NCI-H446 treated with DMSO at 0.1 percent for 48 hours (cell line): Measurements from ENCODE around the gene CCDC102B.
A peak's percentile ranks its signal among the peaks of the same experiment; 100 is the strongest.
"Not testable (repeated sequence)": the region's sequence is repeated elsewhere in the genome, so short reads cannot be mapped to it uniquely, and the experiment has no call there.

Experiments
- DNase-seq: peaks from one replicate; lab custom pipeline; 2025; lab: John Stamatoyannopoulos, UW

The CCDC102B gene

DNA sequence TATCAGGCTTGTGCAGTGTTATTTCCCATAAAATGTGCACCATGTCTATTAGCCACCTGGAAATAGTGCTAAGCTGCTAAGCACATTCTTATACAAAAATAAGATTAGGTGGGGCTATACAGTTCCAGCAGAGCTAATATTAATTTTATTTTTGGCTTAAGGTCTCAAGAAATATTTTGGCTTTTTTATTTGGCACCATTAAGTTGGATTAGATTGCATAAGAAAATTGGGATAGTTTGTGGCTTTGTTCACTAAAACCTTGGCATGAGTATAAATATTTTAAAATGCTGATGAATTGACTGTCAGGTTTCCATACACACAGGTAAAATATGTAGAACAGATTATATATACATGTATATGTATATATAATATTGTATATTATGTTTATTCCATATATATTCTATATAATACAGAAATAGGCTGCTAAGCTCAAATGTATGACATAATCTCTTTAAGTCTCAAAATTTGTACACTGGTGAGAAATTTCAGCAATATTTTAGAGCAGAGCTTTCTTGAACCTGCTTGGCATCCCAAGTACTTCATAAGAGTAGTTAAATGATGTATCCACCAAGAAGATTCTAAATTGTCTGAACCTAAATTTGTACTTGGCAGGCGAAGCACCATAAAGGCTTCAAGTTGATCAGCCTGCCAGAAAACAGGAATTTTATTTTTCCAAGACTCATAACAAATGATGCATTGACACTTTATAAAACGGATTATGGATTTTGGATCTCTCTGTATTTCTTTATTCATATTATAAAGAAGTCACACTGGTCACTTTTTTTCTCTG is 32.6 kb downstream of the CCDC102B start:
- DNase-seq: peak; percentile 44

DNA sequence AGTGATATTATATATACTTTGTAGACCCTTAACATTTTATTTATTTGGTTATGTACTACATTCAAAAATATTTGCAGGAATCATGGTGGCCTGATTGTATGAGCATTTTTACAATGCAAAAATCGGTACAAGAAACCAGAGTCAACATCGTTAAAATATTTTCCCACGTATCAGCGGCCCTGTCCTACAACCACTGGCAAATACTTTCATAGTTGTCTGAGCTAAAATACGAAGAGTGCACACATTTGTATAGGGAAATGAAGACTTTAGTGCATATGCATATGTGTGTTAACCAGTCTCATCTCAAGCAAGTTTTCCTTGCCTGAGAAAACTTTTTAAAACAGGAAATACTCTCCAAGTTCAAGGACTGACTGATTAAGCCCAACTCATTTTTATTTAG is 35.9 kb downstream of the CCDC102B start:
- no peak for DNase-seq

DNA sequence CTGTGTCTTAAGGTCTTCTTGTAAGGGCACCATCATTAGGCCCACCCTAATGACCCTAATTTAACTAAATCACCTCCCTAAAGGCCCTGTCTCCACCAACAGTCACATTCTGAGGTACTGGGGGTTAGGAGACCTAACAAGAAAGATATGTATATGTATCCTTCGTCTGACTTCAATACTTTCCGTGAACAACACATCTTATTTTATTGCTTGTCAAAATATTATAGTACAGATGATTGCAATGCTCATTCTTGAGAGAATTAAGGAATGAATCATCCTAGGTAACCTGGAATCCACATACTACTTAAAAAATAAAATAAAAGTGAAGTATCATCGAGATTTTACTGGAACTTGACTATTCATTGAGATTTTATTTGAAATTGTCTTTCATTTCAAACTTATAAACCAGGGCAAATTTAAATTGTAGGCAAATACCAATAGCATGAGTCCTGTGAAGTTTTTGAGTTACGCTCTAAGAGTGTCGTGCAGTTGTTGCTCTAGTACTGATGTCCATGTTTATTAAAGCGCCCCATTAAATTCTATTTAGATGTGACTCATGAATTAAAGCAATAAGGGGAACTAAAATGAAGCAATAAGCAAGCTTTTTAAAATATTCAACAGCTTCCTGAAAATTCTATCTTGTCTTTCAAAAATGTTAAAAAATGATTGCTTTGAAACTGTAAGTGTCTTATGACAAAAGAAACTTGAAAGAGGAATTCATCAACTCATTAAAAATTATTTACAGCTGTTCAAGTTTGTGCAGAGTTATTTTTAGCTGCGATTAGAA is 40.0 kb downstream of the CCDC102B start:
- no peak for DNase-seq

DNA sequence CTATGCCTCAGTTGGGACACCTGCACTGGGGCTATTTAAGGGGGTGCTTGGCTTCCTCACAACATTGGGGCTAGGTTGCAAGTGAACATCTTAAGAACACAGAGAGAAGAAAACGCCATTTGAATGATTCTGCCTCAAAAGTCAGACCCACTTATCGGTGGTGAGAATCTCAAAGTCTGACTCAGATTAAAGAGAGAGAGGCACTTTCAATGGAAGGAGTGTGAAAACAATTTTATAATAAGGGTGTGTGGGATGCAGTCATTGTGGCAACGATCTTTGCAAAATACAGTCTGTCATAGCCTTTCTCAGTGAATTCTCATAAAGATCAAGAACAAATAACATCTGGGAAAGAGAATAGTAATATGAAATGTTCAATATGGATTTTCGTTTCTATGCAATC is 41.8 kb downstream of the CCDC102B start:
- no peak for DNase-seq

DNA sequence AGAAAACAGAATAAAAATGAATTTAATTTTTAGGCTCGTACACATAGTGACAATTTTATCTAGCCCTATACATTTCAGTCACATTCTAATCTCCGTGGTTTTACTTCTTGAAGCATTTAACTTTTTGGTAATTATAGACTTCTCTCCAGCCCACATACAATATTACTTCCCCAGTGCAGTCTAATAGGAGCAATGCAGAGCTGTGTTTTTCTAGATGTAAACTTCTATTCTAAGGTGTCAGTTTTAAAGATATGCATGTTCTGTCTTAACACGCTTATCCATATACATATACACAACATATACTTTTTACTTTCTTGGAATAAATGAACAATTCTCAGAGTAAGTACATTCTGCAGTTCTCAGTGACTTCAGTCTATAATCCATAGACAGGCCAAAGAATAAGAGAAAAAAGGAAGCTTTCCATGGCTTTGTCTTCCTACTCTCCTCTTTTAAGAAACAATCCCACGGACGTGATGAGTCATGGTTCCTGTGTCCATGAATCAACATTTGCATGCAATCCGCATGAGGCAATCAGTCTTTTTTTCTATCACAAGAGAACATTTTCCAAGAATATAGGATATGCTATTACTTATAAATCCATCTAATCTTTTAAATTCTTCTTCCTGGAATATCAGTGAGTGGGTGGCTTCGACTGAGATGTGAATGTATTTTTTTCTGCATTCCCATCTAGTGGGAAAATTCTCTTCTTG is 42.8 kb downstream of the CCDC102B start:
- DNase-seq: no peak

DNA sequence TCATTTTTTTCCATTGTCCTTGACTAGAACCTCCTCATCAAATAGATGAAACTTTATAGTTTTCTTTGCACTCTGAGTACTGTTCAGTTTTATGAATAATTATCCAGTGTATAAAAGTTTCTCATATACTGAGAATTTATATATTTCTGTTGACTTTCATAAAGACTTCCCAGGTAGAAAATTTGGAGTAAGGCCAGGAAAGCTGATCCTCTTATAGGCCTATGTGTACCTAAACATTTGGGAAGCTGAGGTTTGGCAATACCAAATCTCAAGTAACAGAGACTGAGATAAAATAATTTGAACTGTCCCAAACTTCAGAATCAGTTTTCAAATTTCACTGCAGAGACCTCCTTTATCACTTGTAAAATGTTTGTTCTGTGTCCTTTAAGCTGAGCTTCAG is 43.4 kb downstream of the CCDC102B start:
- DNase-seq: no peak

DNA sequence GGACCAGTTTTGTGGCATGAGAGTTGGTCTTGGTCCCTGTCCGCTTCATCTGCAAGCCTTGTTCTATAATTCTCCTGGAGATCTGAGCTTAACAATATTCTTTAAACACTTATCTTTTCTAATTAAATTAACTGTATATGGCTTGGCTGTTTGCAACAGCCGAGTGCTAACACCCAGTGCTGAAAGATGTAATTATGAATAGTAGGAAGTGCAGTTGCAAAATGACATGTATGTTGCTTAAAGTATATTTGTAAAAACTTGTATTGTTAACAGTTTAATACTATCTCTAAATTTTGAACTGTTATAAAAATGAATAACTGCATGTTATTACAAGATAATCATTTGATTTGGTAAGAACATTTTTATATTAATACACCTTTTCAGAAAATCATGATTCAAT is 45.1 kb downstream of the CCDC102B start:
- no peak for DNase-seq

DNA sequence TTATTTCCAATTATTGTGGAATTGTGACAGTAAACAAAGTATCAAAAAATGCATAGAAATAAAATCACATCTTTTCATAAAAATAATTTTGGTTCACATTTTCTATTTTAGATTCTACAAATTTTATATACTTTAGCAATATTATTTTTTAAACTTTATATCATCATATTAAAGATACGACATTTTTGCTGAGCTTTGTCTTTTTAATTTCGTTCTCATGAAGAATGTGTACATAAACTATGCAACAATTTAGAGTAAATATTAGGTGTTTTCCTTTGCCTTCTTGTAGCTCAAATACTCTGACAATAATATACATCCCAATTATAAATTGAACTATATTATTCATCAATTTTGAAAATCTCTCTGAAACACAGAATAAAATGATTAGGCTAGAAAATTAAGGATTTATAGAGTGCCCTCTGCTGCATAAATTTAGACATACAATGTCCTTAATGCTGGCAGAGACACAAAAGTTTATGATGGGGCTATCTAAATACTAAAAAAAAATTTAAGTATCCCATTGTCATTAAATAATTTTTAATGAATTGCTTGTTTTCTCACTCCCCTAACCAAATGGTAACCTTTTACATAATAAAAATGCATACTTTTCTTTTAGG is 45.7 kb downstream of the CCDC102B start:
- no peak for DNase-seq

DNA sequence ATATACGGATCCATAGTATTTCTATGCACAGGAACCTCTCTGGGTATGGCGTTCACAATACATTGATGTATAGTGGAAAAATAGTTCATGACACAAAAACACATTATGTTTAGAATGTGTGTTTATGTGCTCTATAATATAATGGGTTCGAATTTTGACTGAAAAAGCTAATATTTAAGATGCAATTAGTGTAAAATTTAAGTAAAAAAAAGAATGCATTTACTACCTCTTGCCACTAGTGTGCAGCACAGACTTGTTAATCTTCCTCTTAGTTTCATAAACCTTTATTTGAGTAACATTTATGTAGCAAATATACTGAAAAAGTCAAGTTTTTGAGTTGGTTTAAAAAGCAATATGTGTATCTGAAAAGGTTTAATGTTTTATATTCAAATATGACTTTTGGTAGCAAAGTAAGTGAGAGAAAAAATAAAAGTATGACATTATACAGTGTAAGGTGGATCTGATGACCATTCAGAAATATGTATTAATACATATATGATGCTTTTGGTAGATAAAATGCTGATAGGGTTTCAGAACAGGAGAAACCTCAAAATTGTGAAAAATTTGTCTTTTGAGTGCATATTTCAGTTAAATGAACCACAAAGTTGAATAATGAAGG is 49.4 kb downstream of the CCDC102B start:
- no peak for DNase-seq

DNA sequence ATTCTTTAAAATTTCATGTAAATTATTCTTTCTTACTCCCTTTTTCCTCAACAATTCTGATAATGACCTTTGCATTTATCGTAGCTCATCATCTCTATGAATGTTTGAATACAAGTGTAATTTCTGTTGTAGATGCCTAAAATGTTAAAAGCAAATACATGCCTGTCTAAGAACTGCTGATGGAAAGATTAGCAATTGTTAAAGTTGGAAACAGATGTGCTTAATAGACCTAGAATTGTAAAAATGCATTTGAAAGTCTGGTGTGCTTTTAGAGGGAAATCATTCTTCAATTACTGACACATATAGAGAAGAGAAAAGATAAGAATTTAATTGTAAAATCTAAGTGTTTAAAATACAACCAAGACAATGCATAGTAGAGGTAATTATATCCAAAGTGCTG is 50.4 kb downstream of the CCDC102B start:
- no peak for DNase-seq

DNA sequence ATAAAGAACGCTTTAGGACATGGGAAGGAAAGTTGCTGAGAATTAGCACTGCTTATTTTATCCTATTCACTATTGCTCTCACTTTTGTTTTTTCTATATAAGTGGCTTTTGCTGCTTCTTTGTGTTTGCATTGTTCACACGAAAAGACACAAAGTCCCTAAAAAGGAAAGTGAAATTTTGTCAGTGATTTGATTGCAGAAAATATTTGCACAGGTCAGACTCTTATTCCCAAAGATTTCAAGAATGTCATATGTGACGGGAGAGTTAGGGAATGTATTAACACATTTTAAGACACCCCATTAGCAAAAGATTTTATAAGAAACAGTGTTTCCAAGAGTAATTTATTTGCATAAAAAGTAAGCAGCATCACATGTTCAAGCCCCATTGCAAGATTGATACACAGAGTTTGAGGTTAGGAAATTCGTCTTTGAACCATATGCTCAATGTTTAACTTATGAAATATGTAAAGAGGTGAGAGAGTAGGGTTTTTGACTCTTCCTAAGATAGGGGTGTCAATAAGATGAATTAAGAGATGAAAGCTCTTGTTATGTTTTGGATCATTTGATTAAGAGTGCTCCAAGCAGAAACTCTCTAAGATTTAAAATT is 57.0 kb downstream of the CCDC102B start:
- DNase-seq: no peak

DNA sequence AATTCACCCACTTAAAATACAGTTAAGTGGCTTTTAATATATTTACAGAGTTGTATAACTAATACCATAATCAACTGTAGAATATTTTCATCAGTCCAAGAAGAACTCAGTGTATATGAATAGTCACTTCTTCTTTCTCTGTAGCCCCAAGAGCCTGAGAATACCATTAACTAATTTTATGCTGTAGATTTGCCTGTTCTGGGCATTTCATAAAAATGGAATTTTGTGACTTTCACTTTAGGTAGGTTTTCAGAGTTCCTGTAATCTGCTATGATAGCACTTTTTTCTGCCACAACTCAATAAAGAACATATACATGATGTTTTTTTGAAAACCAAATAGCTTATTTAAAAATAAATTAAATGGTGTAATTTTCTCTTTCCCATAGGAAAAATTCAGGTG is 57.6 kb downstream of the CCDC102B start:
- no peak for DNase-seq

DNA sequence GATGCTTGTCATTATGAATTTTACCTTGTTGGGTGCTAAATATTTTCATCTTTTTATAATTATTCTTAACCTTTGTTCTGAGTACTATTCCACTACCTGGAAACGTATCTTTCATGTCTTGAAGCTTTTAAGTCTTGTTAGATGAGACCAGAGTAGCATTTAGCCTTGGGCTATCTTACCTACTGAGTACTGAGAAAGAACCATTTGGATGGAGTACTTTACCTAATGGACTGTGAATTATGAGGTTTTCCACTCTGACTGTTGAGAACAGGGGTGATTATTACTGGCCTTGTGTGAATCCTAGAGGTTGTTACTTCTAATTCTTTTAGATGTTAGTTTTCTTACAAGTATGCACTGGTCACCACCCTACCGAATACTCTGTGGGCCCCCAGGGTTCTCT is 63.5 kb downstream of the CCDC102B start:
- no peak for DNase-seq

DNA sequence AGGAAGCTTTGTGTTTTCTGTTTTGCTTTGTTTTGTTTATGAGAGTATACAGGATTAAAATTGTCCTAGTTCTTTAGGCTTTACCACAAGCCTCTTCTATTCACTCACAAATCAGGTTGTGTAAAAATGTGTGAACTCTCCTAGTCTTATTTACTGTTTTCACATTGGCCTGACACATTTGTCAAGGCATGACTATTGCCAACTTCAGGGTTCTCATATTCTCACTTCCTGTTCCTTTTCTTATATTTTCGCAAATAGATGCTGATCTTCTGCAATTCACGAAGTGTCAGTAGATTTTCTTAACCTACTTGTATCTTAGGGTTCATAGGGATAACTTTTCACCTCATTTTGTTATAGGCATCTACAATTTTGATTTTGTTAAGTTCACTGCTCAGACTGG is 67.1 kb downstream of the CCDC102B start:
- DNase-seq: no peak

DNA sequence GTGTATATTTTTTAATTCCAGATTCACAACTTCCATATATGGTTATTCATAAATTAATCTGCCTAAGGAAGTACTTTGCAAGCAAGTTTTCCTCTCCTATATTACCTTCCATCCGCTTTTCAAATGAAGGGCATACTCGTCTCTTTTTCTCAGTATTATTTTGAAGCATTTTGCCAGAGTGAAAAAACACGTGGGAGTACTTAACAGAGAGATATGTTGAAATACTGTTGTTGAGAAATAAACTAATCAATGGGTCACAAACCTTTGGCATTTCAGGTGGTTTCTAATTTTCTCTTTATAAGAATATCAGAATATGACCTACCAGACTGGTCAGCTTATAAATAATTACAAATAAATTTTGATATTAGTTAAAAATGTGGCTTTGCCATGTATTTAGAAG is 67.6 kb downstream of the CCDC102B start:
- no peak for DNase-seq

DNA sequence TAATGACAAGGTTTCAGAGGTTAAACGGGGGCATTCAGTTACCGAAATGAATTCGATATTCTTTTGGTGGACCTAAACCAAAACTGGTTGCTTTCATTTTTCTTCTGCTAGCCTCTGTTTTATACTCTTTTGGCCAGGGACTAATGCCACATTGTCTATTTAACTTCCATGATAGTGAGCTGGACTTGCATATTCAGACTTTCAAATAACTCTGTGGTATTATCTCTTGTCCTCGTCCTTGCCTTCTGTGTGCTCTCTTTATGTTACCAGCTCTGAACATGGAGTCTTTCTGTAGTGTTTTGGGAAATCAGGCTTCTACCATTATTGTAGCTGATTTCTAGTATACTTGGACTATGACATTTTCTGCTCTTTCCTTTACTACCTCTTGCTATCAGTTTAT is 75.1 kb downstream of the CCDC102B start:
- no peak for DNase-seq

DNA sequence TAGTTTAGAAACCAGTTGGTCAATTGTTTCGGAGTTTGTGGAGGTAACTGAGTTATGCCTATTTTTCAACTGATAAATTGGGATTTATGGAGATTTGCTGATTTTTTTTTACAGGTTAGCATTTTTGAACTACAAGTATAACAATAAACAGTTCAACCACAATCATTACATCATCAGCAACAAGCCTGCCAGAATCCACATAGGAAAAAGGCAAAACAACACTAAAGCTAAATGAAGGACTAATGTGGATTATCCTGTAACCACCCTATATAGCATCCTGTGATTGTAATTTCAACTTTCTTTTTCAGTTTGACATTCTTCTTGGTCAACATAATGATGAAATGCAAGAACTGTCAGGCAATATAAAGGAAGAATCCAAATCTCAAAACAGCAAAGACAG is 76.5 kb downstream of the CCDC102B start:
- DNase-seq: no peak

DNA sequence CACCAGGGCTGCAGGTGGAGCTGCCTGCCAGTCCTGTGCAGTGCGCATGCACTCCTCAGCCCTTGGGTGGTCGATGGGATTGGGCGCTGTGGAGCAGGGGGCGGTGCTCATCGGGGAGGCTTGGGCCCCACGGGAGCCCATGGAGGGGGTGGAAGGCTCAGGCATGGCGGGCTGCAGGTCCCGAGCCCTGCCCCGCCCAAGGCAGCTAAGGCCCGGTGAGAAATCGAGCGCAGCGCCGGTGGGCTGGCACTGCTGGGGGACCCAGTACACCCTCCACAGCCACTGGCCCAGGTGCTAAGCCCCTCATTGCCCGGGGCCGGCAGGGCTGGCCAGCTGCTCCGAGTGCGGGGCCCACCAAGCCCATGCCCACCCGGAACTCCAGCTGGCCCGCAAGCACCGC is 82.1 kb downstream of the CCDC102B start:
- DNase-seq: not testable (repeated sequence)

DNA sequence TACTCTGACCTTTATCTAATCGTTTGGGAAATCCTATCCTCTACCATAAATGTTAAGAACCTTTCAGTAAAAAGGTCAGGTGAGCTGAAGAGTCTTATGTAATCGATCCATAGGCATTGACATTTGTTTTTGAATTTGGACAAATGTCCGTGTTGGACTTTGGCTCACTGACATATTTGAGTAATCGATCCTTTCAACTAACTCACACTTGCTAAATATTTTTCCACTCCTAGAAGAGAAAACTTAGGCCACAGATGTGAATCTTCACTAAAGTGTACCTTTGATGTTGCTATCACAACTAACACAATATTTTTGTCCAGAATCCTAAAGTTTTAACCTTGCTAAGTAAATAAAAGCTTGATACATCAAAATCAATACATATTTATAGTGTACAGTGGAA is 89.5 kb downstream of the CCDC102B start:
- DNase-seq: no peak

DNA sequence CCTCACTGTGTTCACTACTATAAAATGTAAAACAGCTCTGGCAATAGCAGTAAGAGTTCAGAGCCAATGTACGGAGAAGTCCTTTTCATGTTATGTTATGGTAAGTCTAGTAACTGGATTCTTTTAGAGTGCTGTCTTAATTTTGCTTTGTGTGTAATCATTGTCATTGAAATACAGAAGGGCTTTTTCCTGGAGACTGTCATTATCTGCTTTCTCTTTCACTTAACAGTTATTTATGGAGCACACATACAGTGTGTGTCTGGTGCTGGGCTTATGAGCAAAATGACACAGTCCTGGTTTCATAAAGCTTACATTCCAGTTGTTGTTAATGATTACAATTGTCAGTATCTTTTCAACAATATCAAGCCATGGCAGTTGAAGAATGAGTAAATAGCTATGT is 95.5 kb downstream of the CCDC102B start:
- no peak for DNase-seq

DNA sequence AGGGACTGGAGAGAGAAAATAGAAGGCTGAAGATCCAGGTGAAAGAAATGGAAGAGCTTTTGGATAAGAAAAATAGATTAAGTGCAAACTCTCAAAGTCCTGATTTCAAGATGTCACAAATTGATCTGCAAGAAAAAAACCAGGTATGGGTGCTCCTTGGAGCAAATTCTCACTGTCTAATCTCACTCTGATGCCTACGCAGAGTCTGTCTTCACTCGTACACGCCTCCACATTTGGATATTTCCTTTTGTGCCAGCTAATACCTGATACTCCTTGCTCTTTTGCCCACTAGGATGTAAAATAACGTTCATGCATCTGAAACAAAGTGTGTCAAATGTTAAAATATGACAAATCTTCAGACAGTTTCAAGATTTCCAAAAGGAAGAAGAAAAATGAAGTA is 99.4 kb downstream of the CCDC102B start:
- no peak for DNase-seq

DNA sequence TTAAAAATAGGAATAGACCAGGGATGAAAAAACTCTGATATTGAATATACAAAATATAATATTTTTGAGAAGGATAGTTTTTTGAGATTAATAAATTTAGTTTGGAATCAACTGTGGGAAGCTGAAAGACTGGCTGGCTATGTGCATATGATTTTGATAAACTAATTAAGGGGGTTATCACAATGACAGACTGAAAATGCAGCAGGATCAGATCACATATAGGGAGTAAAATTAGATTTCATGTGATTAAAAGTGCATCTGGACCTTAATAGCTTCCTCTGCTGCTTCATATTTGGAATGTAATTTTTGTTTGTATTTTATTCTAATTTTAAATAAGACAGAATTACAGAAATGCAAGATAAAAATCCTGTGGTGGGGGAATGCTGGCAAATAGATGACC is 111.7 kb downstream of the CCDC102B start:
- no peak for DNase-seq
